Measurements from ENCODE around the gene RILP.
"Not testable (repeated sequence)": the region's sequence is repeated elsewhere in the genome, so short reads cannot be mapped to it uniquely, and the experiment has no call there.

Gene RILP

DNA sequence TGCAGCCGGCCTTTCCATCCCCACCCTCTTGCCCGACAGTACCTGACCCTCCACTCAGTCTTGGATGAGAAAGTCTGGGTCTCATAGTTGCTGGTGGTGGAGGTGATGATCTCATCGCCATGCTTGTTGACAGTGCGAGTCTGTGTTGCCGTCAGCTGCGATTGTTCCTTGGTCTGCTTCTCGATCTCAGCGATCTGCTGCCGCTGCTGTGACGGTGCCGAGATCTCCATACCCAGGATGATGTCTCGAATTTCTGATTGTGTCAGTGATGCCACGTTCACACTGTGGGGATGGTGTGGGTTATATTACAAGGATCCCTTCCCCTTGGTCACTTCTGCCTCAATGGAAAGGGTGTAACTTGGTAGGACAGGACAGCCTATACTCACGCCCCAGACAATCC is 4.1 kb upstream of the RILP start:
- TF ChIP-seq, protein P1, sequence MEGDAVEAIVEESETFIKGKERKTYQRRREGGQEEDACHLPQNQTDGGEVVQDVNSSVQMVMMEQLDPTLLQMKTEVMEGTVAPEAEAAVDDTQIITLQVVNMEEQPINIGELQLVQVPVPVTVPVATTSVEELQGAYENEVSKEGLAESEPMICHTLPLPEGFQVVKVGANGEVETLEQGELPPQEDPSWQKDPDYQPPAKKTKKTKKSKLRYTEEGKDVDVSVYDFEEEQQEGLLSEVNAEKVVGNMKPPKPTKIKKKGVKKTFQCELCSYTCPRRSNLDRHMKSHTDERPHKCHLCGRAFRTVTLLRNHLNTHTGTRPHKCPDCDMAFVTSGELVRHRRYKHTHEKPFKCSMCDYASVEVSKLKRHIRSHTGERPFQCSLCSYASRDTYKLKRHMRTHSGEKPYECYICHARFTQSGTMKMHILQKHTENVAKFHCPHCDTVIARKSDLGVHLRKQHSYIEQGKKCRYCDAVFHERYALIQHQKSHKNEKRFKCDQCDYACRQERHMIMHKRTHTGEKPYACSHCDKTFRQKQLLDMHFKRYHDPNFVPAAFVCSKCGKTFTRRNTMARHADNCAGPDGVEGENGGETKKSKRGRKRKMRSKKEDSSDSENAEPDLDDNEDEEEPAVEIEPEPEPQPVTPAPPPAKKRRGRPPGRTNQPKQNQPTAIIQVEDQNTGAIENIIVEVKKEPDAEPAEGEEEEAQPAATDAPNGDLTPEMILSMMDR (IDR thresholded peaks at IDR 0.05; ENCODE audit: low read depth, low read length): no peak
- H3K4me3 ChIP-seq (ENCODE audit: low read depth, low read length): no peak overlapping the region

DNA sequence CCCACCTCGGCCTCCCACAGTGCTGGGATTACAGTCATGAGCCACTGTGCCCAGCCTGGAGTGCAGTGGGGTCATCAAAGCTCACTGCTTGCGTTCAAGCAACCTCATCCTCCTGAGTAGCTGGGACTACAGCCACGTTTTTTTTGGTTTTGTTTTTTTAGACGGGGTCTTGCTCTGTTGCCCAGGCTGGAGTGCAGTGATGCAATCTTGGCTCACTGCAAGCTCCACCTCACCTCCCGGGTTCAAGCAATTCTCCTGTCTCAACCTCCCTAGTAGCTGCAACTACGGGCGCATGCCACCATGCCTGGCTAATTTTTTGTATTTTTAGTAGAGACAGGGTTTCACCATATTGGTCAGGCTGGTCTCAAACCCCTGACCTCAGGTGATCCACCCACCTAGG is 3.1 kb upstream of the RILP start:
- H3K4me3 ChIP-seq (ENCODE audit: low read depth, low read length): not testable (repeated sequence)

DNA sequence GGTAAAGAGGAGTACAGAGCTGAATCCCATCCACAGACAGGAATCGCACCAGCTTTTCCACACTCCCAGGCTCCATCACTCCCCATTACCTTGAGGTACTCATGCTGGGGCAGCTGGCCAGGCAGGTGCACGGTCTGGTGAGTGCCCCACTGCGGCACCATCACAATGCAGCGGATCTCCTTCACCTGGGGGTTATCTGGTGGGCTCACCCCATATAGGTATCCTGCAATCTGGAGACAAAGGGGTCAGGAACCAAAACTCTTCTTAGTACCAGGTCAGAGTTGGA is 1.8 kb upstream of the RILP start:
- TF ChIP-seq, protein P1 (IDR thresholded peaks at IDR 0.05; ENCODE audit: low read depth, low read length): no peak
- H3K4me3 ChIP-seq (ENCODE audit: low read depth, low read length): no peak overlapping the region

DNA sequence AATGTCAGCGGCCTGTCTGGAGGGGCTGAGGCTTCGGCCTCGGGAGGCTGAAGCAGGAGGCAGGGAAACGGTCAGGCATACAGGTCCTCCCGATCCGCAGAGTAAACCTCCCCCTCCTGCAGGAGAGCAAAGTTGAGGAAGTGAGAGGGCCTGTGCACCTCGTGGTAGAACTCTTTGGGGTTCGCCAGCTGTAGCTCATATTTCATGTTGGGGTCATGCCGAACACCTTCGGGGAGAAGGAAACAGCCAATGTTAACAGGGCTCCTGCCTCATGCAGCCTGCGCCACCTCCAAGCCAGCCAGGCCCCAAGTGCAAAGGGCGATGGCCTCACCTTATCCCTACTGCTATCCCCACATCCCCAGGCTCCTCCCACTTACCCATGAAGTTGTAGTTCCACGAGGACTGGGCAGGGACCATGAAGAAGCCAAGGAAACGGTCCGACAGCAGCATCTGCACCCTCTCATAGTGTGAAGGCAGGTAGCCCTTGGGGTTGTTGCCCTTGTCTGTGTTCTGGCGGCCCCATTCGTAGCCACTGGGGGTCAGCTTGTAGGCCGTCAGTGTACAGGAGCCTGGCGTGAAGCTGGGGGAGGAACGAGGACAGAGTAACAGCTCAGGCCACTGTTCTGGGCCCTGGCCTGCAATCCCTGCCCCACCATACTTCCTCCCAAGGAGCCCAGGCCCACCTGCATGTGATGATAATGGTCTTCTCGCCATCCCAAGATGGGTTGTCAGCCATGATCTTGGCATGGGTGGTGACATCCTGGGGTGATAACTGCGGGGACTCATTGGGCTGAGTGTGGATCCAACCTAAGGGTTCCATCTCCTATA is 1.3 kb upstream of the RILP start:
- H3K4me3 ChIP-seq (ENCODE audit: low read depth, low read length): no peak overlapping the region
- TF ChIP-seq, protein P1 (IDR thresholded peaks at IDR 0.05; ENCODE audit: low read depth, low read length): no peak

DNA sequence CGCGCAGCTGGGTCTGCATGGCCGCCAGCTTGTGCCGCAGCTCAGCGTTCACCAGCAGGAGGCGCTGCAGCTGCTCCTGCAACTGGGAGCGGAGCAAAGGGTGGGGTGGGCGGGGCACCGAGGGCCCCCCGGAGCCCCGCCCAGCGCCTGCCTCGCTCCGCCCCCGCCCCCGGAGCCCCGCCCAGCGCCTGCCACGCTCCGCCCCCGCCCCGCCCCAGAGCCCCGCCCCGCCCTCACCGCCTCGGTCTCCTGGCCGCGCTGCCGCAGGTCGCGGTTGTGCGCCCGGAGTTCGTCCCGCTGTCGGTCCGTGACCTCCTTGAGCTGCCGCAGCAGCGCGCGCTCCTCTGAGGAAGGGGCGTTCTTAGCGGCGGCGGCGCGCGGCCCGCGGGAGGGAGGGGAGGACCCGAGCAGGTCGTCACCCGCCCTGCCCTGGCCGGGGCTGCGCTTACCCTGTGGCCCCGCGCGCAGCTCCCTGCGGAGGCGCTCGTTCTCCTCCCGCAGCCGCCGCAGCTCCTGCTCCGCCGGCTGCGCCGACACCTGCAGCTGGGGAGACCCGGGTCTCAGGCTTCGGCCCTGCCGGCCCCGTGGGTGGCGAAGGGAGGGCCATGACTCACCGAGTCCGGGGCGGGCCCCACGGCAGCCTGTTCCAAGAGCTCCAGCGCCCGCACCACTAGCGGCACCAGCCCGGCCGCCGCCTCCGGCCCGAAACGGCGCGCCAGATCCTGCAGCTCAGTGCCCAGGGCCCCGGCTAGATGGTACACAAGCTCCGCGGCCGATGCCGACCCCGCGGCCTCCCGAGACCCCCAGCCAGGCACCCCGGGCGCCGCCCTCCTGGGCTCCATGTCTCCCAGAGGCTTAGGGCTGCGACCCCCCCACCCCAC is 463 bp downstream of the RILP start:
- TF ChIP-seq, protein P1 (IDR thresholded peaks at IDR 0.05; ENCODE audit: low read depth, low read length): no peak; the same call in 1 of the 2 replicates
- peak overlapping the region; percentile 66 for H3K4me3 ChIP-seq (ENCODE audit: low read depth, low read length)

DNA sequence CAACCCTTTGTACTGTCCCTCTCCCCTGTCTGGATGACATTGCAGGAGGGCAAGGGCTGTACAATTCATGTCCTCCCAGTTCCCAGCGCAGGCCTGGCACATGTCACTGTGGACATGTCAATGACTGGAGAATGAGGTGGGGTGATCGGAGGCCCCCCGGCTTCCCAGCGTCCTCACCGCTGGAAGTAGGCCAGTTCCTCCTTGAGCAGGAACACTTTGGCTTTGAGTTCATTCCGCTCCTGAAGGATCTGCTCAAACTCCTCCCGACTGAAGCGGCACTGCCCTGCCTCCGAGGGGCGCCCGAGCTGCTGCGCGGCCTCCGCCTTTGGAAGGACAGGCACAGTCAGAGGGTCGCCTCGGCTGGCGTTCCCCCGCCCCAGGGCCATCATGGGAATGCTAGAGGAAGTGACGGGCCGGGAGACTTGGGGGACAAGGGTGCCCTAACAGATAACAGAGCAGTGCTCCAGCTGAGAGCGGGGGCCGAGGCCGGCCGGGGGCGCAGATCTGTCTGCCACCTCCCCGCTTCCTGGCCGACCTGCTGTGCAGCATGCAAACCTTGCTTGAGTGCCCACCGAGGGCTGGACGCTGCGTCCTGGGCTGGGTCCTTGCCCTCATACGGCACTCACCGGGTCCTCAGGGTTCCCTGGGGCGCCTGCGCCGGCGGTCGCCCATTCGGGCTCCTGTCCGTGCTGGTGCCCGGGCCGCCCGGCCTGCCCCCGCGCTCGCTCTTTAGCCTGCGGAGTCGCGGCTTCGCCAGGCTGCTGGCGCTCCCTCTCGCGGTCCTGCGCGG is 1.3 kb downstream of the RILP start:
- TF ChIP-seq, protein P1 (IDR thresholded peaks at IDR 0.05; ENCODE audit: low read depth, low read length): peak; percentile 80; the same call in 1 of the 2 replicates
- peak overlapping the region; percentile 20 for H3K4me3 ChIP-seq (ENCODE audit: low read depth, low read length)

DNA sequence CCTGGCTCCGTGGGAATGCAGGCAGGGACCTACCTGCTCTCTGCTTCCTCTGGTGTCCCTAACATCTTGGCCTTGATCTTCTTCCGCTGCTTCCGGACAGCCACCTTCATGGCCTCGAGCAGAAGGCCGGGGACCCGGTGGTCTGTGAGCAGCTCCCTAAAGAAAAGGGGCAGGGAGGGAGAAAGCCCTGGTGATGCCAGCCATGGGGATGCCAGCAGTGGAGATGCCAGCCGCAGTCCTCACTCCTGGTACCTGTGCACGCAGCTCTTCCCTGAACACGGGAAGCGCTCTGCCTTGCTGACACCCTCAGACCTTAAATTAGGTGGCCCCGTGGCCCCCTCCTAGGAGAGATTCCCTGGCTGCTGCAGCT is 1.9 kb downstream of the RILP start:
- H3K4me3 ChIP-seq (ENCODE audit: low read depth, low read length): no peak overlapping the region
- TF ChIP-seq, protein P1 (IDR thresholded peaks at IDR 0.05; ENCODE audit: low read depth, low read length): no peak

Measured in WI38 (cell line).